Brain microvascular endothelial cell (primary cell): ENCODE measurements around the gene MRPL3.

Experiments
- DNase-seq: peaks from one replicate; pipeline ENCODE4 v3.0.0-alpha.2; 2020
- H3K27ac ChIP-seq: fragments of 250-450 bp; sonication (Bioruptor Pico); 2 replicates; pipeline ENCODE4 v1.5.1; 2020; ENCODE audit warnings: mild to moderate bottlenecking, moderate library complexity
- H3K27me3 ChIP-seq: fragments of 250-450 bp; sonication (Bioruptor Pico); replicated peaks from 2 replicates; pipeline ENCODE4 v1.5.1; 2020; ENCODE audit warnings: mild to moderate bottlenecking
- H3K36me3 ChIP-seq: fragments of 250-450 bp; sonication (Bioruptor Pico); replicated peaks from 2 replicates; pipeline ENCODE4 v1.5.1; 2020; ENCODE audit warnings: mild to moderate bottlenecking
- H3K4me3 ChIP-seq: 2 replicates; pipeline ENCODE4 v1.5.1; 2011; ENCODE audit warnings: low read depth, mild to moderate bottlenecking, control low read depth, low read length, moderate library complexity
- CTCF ChIP-seq: IDR thresholded peaks from 2 replicates; pipeline ENCODE4 v1.5.1; 2011; ENCODE audit warnings: low read depth, mild to moderate bottlenecking, moderate library complexity, low read length, control low read depth, inconsistent platforms; ENCODE audit errors: missing control alignments
- in situ Hi-C: cut with HindIII; loops from 2 replicates; pipeline ENCODE4 v1.10.0; 2017; ENCODE audit warnings: low sequenced_read_pairs, low pct_ligation_motif_present

Gene MRPL3

DNA sequence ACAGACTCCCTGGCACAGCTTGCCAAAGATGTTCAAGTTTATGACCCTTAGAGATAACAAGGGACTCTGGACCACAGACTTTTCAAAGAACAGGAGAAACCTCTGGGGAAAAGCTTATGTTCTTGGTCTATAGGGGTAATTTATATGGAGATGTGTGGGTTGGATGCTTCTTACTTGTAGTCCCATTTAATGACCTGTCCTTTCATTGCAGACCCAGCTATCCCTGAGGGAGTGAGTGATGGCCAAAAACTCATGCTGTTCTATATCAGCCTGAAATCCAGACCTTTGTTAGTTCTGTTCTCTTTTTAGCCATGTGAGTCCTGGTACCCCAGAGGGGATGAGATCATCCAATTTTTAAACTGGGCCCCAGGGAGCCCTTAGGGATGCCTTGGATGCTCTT is 43.7 kb upstream of the MRPL3 start:
- H3K36me3 ChIP-seq = no peaks in the 10 kb centered on the region
- H3K27ac ChIP-seq = no peak overlapping the region
- DNase-seq = no peak
- H3K27me3 ChIP-seq = no peaks in the 10 kb centered on the region
- no peak for TF ChIP-seq CTCF
- H3K4me3 ChIP-seq = no peak overlapping the region
- in situ Hi-C loops = no loop called here

GRCh38 chr3:131544557-131544956 is 41.8 kb upstream of the MRPL3 start:
- H3K36me3 ChIP-seq = no peaks in the 10 kb centered on the region
- H3K27ac ChIP-seq = no peak overlapping the region
- H3K4me3 ChIP-seq = no peak overlapping the region
- H3K27me3 ChIP-seq = no peaks in the 10 kb centered on the region
- no peak for DNase-seq
- in situ Hi-C loops = no loop called here
- no peak for TF ChIP-seq CTCF

GRCh38 chr3:131543714-131544113 is 40.9 kb upstream of the MRPL3 start:
- no peaks in the 10 kb centered on the region for H3K36me3 ChIP-seq
- H3K27me3 ChIP-seq = no peaks in the 10 kb centered on the region
- DNase-seq = peak; percentile 28
- no peak overlapping the region for H3K27ac ChIP-seq
- no peak overlapping the region for H3K4me3 ChIP-seq
- no peak for TF ChIP-seq CTCF
- in situ Hi-C loops = no loop called here

DNA sequence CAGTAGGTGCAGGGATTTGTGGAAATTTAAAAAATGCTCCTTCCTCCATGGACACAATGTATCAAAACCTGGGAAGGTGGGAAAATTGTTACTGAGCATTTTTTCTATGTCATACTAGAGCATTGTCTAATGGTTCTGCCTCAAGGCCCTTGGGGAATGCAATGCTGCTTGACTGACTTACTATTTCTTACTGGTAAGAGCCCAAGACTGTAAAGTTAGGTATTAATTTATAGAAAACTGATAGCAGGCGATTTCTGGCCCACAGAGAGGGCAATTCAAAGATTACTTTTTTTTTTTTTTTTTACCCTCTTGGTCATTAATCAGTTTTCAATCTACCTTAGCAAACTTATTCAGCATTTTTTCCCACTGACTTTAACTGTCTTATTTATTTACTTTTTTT is 38.5 kb upstream of the MRPL3 start:
- no peaks in the 10 kb centered on the region for H3K36me3 ChIP-seq
- no peaks in the 10 kb centered on the region for H3K27me3 ChIP-seq
- in situ Hi-C loops = no loop called here
- H3K27ac ChIP-seq = no peak overlapping the region
- TF ChIP-seq CTCF = no peak
- DNase-seq = no peak
- no peak overlapping the region for H3K4me3 ChIP-seq

DNA sequence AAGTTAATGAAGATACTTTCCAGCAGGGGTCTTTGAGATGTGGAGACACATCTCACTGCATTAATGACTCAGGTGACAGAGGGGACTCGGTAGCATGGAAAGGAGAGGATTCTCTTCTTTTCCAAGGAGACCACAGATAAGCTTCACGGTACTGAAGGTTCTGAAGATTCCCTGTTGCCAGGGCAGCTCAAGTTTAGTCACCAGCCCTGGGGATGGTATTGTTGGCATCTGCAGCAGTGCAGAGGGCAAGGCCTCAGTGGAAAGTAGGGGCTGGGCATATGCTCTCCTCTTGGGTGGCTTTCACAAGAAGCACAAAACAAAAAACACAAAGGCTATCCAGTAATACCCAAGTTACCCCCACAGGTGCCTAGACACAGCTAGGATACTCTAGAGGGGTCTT is 38.0 kb upstream of the MRPL3 start:
- Histone ChIP-seq H3K27me3 (no peaks in the 10 kb centered on the region), H3K27ac (no peak overlapping the region), H3K36me3 (no peaks in the 10 kb centered on the region), H3K4me3 (no peak overlapping the region)
- TF ChIP-seq CTCF = no peak
- DNase-seq = no peak
- in situ Hi-C loops = no loop called here

GRCh38 chr3:131540143-131540542 is 37.4 kb upstream of the MRPL3 start:
- no peak for DNase-seq
- no peak overlapping the region for H3K27ac ChIP-seq
- no peaks in the 10 kb centered on the region for H3K36me3 ChIP-seq
- no peak overlapping the region for H3K4me3 ChIP-seq
- in situ Hi-C loops = no loop called here
- H3K27me3 ChIP-seq = no peaks in the 10 kb centered on the region
- TF ChIP-seq CTCF = no peak
